COLO668 (cell line): ENCODE data around the gene PTPRD.

ENCODE experiments used
- DNase-seq: peaks from one replicate; lab custom pipeline; 2025; ENCODE audit not compliant: unreplicated experiment; lab: John Stamatoyannopoulos, UW

PTPRD gene

GRCh38 chr9:8633784-8634183, 1979.0 kb downstream of the PTPRD start:
- DNase-seq: no peak

GRCh38 chr9:8632493-8632892, 1980.3 kb downstream of the PTPRD start:
- DNase-seq: no peak

GRCh38 chr9:8628791-8629190, 1984.0 kb downstream of the PTPRD start:
- DNase-seq: no peak

- no peak for DNase-seq
These were observed 1984.7 kb downstream of the PTPRD start for GRCh38 chr9:8627976-8628679.

GRCh38 chr9:8622871-8623270, 1989.9 kb downstream of the PTPRD start:
- DNase-seq: no peak

GRCh38 chr9:8622222-8622802, 1990.5 kb downstream of the PTPRD start:
- no peak for DNase-seq

GRCh38 chr9:8621416-8621815, 1991.4 kb downstream of the PTPRD start:
- DNase-seq: no peak

GRCh38 chr9:8616414-8616813, 1996.4 kb downstream of the PTPRD start:
- DNase-seq: no peak

- no peak for DNase-seq
These were observed 1997.8 kb downstream of the PTPRD start for GRCh38 chr9:8614926-8615440.

GRCh38 chr9:8613346-8613825, 1999.4 kb downstream of the PTPRD start:
- no peak for DNase-seq

GRCh38 chr9:8611153-8611552, 2001.6 kb downstream of the PTPRD start:
- DNase-seq: no peak

GRCh38 chr9:8610256-8610655, 2002.5 kb downstream of the PTPRD start:
- no peak for DNase-seq

- no peak for DNase-seq
These were observed 2007.7 kb downstream of the PTPRD start for GRCh38 chr9:8605096-8605495.

- no peak for DNase-seq
These were observed 2008.6 kb downstream of the PTPRD start for GRCh38 chr9:8604201-8604600.

GRCh38 chr9:8600914-8601680, 2011.7 kb downstream of the PTPRD start:
- no peak for DNase-seq

GRCh38 chr9:8599937-8600336, 2012.9 kb downstream of the PTPRD start:
- DNase-seq: no peak

- no peak for DNase-seq
These were observed 2023.3 kb downstream of the PTPRD start for GRCh38 chr9:8589476-8589875.

GRCh38 chr9:8585036-8585435, 2027.8 kb downstream of the PTPRD start:
- DNase-seq: no peak

- no peak for DNase-seq
These were observed 2033.1 kb downstream of the PTPRD start for GRCh38 chr9:8579661-8580060.

- no peak for DNase-seq
These were observed 2036.1 kb downstream of the PTPRD start for GRCh38 chr9:8576741-8577140.

GRCh38 chr9:8574846-8575245, 2038.0 kb downstream of the PTPRD start:
- DNase-seq: no peak

GRCh38 chr9:8572209-8572608, 2040.6 kb downstream of the PTPRD start:
- DNase-seq: no peak
